Eye (tissue), 1 donor: Measurements from ENCODE around the gene NOTCH2.
A peak's percentile ranks its signal among the peaks of the same experiment; 100 is the strongest.

ENCODE experiments used
- DNase-seq: peaks from one replicate; pipeline ENCODE4 v3.0.0-alpha.2; 2015

The NOTCH2 gene

DNA sequence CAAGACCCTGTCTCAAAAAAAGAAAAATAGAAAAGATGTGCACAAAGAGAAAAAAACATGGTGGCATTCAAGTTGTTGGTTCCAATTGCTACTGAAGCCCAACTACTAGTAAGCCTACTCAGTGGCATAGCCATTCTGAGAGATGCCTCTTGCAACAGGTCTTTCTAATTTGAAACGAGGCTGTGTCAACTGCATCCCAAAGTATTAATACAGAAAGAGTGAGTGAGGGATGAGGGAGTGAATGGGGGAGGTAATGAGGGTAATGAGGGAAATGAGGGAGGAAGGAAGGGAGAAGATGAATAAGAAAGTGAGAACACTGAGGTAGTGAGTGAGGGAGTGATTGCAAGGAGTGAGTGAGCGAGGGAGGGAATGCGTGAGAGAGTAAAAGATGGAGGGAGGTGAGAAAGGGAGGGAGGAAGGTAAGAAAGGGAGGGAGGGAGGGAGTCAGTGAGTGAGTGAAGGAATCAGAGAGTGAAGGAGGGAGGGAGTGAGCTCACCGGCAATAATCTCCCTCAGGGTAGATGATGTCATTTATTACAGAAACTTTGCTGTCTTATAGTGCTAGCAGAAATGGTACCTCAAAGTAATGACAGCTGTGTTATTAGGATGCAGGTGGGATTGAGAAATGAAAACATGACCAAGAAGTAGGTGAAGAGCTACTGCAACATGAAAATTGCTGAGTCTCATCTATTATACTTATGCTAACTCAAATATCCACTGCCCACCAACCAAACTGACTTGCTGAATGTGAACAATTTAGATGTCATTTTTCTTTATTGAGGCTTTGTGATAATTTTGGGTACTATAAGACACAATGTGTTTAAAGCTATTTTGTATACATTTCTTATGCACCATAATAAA is 97.5 kb downstream of the NOTCH2 start:
- no peak for DNase-seq

- no peak for DNase-seq
These were observed 100.9 kb downstream of the NOTCH2 start for GRCh38 chr1:119968601-119969000.

- peak; percentile 57 for DNase-seq
These were observed 101.4 kb downstream of the NOTCH2 start for GRCh38 chr1:119968068-119968492.

- DNase-seq, result no peak
These were observed 102.8 kb downstream of the NOTCH2 start for GRCh38 chr1:119966681-119967080.

DNA sequence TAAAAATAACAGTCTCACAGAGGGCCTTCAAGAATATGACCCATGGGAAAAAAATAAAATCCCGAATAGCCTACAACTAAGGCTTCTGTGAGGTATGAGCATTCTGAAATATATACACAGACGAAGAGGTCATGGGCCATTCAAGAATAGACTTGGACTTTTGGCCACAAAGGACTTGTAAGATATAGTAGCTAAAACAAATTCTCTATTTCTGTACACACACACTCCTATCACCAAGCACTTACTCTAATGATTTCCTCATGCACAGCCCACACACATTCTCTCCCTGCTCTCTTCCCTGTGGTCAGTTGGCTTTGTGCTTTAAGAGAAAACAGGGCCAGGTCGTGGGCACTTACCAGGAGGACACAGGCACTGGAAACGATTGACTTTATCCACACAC is 103.4 kb downstream of the NOTCH2 start:
- DNase-seq, result no peak

DNA sequence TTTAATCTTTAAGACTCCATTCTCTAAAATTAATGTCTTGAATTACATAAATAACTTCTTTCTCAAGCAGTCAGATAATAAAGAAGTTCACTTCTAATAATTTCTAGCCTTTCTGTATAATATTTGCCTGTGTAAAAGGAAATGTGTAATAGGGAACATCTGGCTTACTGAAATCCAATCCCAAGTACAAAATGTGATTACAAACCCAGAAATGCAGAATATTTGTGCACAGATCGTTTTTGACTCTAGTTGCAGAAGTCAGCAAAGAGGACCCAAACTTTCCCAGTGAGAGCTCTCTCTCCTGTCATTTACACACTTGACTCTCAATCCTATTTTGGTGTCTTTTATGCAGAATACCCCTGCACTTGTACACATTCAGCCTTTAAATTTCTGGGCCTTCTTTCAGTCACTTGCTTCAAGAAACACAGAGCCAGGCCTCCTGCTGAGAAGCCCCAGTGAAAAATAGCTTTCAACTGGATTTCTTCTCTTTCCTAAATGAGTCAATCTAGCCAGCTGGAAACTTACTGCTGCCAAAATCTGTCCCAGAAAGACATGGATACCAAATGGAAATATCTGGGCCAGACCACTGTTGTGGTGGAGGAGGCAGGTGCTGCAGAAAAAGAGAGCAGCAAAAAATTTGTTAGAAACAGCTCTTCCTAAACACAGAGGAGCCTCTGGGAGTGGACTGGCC is 104.6 kb downstream of the NOTCH2 start:
- DNase-seq, result peak; percentile 32

- DNase-seq, result no peak
These were observed 107.0 kb downstream of the NOTCH2 start for GRCh38 chr1:119962296-119962968.

GRCh38 chr1:119960501-119960900 is 109.0 kb downstream of the NOTCH2 start:
- no peak for DNase-seq

DNA sequence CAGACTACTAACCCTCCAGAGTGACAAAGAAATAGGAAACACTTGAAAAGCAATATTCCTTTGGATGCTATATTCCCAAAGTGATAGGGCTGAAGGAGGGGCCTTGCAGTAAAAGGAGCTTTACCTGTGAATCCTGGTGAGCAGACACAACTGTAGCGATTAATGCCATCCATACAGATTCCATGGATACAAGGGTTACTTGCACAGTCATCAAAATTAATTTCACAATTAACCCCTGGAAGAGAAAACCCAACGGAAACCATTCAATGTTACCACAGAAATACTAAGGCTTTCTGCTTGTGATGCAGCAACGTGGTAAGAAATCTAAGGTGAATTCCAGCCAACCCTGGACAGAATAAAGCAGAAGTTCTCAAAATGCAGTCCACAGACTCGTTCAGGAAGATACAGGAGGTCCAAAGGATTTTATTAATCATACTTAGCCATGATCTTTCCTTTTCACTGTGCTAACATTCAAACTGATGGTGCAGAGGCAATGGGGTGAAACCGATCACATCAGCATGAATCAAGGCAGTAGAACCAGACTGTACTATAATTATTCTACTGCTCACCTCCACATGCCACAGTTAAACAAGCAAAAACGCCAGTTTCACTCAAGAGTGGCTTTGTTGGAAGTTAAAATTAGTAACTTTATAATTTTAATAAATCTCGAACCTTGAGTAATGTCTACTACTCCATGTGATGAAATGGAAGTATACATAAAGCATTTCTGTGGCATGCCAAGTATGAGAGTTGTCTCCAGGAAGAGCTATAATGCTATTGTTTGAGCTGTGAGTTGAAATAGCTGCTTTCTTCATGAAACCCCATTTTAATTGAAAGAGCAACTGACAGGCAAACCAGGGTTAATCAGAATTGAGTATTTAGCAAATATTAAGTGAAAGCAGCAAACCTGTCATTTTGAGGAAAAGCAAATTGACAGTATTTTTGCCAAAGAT is 109.9 kb downstream of the NOTCH2 start:
- DNase-seq, result no peak

GRCh38 chr1:119958223-119958622 is 111.2 kb downstream of the NOTCH2 start:
- no peak for DNase-seq

- no peak for DNase-seq
These were observed 113.2 kb downstream of the NOTCH2 start for GRCh38 chr1:119956306-119956705.

DNA sequence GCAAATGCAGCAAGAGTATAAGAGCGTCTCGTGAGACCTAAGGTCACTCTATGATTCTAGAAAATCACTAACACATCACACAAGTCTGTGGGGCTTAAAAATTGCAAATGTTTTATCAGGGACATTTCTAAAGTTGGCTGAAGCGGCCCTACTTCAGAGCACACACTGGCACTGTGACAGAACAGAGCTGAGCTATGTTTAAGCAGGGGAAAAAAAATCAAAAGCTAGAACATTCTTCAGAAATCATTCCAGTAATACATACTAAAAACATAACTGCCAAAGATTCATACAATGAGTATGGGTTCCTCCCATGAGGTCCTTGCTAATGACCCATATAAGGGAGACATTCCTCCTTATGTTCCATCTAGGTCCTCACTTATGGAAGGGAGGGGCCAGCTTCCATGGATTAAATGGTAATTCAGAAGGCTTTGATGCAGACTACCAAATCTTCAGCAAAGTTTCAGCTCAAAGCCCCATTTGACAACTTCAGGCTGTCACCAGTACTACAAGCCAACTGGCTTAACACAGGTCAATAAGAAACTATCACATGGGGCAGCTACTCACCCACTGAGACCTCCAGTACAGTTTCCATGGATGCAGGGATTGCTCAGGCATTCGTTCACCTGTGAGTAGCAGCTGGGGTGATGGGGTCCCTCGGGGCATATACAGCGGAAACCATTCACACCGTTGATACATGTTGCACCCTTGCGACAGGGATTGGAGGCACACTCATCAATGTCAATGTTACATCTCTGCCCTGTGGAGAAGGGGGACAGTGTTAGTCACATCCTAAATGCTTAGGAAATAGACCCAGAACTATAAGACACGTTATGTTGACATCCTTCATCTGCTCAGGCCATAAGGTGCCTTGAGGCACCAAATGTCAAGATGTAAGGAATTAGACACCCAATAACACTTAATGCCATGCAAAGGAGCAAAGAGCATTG is 114.7 kb downstream of the NOTCH2 start:
- no peak for DNase-seq

DNA sequence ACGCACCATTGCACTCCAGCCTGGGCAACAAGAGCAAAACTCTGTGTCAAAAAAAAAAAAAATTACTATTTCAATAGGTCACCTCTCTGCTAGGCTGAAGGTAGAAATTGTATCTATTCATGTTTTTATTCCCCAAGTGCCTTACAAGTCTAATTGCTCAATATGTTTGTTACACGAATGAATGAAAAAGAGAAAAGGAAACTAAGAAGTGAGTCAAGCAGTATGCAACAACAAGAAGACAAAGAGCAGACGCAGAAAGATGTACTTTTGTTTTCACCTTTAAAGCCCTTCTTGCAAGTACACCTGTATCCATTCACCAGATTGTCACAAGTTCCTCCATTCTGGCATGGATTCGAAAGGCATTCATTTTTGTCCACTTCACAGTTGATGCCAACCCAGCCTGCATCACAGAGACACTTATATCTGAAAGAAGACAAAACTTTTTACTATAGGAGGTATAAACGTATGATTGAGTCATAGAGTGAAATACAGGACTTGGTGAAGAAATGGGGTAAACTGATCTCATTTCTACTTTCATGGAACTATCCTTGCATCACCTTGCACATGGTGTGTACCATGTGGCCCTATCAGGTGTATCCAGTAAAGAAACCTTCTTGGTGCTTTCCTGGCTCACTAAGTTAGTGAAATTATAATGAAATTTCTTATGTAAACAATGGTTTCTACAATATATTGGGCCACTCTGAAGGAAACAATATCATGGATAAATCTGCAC is 116.0 kb downstream of the NOTCH2 start:
- DNase-seq, result no peak

GRCh38 chr1:119952496-119952895 is 117.0 kb downstream of the NOTCH2 start:
- DNase-seq, result no peak

- peak; percentile 91 for DNase-seq
These were observed 120.9 kb downstream of the NOTCH2 start for GRCh38 chr1:119948342-119949214.

- DNase-seq, result peak; percentile 24
These were observed 122.0 kb downstream of the NOTCH2 start for GRCh38 chr1:119947468-119947867.

GRCh38 chr1:119946724-119947123 is 122.7 kb downstream of the NOTCH2 start:
- DNase-seq, result no peak

- DNase-seq, result no peak
These were observed 126.2 kb downstream of the NOTCH2 start for GRCh38 chr1:119943216-119943615.

DNA sequence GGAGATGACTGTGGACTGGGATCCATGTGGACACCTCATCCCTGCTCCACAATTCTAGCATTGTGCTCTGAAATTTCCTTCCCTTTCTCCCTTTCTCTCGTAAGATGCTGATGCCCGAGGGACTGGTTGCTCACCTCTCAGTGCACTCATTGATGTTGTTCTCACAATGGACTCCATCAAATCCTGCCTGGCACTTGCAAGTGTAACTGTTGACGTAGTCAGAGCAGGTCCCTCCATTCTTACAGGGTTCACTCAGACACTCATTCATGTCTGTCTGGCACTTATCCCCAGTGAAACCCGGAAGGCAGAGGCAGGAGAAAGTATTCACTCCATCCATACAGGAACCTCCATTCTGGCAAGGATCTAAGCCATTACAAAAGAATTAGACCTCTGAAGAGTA is 128.1 kb downstream of the NOTCH2 start:
- DNase-seq, result peak; percentile 35

GRCh38 chr1:119940697-119941096 is 128.8 kb downstream of the NOTCH2 start:
- DNase-seq, result no peak
